K562 (cell line): ENCODE results near the gene EML6. TPM values are rescaled to one million over a fixed set of nuclear protein-coding genes. Genes with fewer than 3 reads are reported as not detected.

Experiments
- ATAC-seq: fragments of 200-7000 bp; cut with Tn5 transposase; 3 replicates; pipeline ENCODE4 v1.9.1; 2020; ENCODE audit warnings: moderate library complexity
- BruUV-seq: library from RNA; stranded (reverse); fragments of 400-500 nt; replicated peaks from 2 replicates; lab custom pipeline; 2021; lab: Mats Ljungman, UMichigan
- CTCF ChIA-PET: fragments of 300-600 bp; formaldehyde crosslinking; extraction: SDS; loops from one replicate; lab custom pipeline; 2021; ENCODE audit warnings: low intra/inter-chr PET ratio; lab: Yijun Ruan, JAX
- POLR2A ChIA-PET: fragments of 300-600, 350-650 bp; sonication (Branson Sonifier 250); formaldehyde crosslinking; extraction: SDS; loops from one replicate; lab custom pipeline; 2021; ENCODE audit warnings: antibody characterized with exemption, inconsistent platforms; lab: Yijun Ruan, JAX
- DNase-seq, 4 experiments: peaks; one replicate each; pipeline versions ENCODE4 v3.0.0 to v3.0.0-alpha.2; 2011 to 2018; ENCODE audit warnings: low spot score in 3 of 4, mixed read lengths in 3 of 4; ENCODE audit errors: extremely low read depth in 1 of 4
- FAIRE-seq: peaks from 2 replicates; lab custom pipeline; 2011; peaks lifted over from hg19 to GRCh38; lab: Jason Lieb, UNC
- H2AFZ ChIP-seq: 2 replicates; pipeline ENCODE4 v1.6.0; 2011; ENCODE audit warnings: low read depth, low read length, control low read depth, inconsistent platforms
- H3K27ac ChIP-seq: fragments of 200-600 bp; 3 replicates; pipeline ENCODE4 v1.8.0; 2011; ENCODE audit warnings: low read depth, mild to moderate bottlenecking, control low read depth, inconsistent platforms, low read length, moderate library complexity, mixed read lengths; ENCODE audit errors: extremely low read depth
- H3K27me3 ChIP-seq, 2 experiments: fragments of 300-600 bp in 1 of 2; 2 replicates in 1 of 2; 3 replicates in 1 of 2; pipeline versions ENCODE4 v1.6.0 to v1.8.0; 2011; ENCODE audit warnings: inconsistent platforms in 2 of 2, low read length in 2 of 2, mild to moderate bottlenecking in 1 of 2, mixed read lengths in 1 of 2, moderate library complexity in 1 of 2; ENCODE audit not compliant: control insufficient read depth in 2 of 2, insufficient read depth in 2 of 2
- H3K36me3 ChIP-seq: fragments of 300-600 bp; 3 replicates; pipeline ENCODE4 v1.8.0; 2011; ENCODE audit warnings: mild to moderate bottlenecking, low read length, inconsistent platforms; ENCODE audit not compliant: control insufficient read depth, insufficient read depth
- H3K4me1 ChIP-seq, 2 experiments: fragments of 200-600 bp in 1 of 2; replicated peaks in 1 of 2; 2 replicates in 1 of 2; 3 replicates in 1 of 2; pipeline versions ENCODE4 v1.5.1 to v1.8.0; 2011; ENCODE audit warnings: inconsistent platforms in 2 of 2, low read length in 2 of 2, mild to moderate bottlenecking in 1 of 2, mixed read lengths in 1 of 2, moderate library complexity in 1 of 2; ENCODE audit not compliant: control insufficient read depth in 2 of 2, insufficient read depth in 2 of 2
- H3K4me2 ChIP-seq: 2 replicates; pipeline ENCODE4 v1.6.1; 2011; ENCODE audit warnings: low read length, control low read depth, inconsistent platforms, mixed read lengths; ENCODE audit not compliant: insufficient read depth
- H3K4me3 ChIP-seq: fragments of 200-600 bp; sonication (generic), shearing (Covaris generic); 2 replicates; pipeline ENCODE4 v1.5.1; 2016; ENCODE audit warnings: control low read depth, inconsistent platforms
- H3K79me2 ChIP-seq: fragments of 200-600 bp; 3 replicates; pipeline ENCODE4 v1.8.0; 2011; ENCODE audit warnings: low read length, inconsistent platforms; ENCODE audit not compliant: control insufficient read depth, insufficient read depth
- H3K9ac ChIP-seq, 2 experiments: 2 replicates each; pipeline versions ENCODE4 v1.6.0 to v1.6.1; 2011; ENCODE audit warnings: low read depth in 2 of 2, low read length in 2 of 2, control low read depth in 1 of 2, inconsistent platforms in 1 of 2, mild to moderate bottlenecking in 1 of 2, mixed read lengths in 1 of 2; ENCODE audit not compliant: insufficient read depth in 1 of 2
- H3K9me1 ChIP-seq: one replicate; pipeline ENCODE4 v1.6.0; 2011; ENCODE audit warnings: inconsistent platforms, mild to moderate bottlenecking, low read length, moderate library complexity; ENCODE audit not compliant: control insufficient read depth, insufficient read depth
- H3K9me3 ChIP-seq: replicated peaks from 2 replicates; pipeline ENCODE4 v1.5.1; 2011; ENCODE audit warnings: low read depth, low read length, inconsistent platforms; ENCODE audit not compliant: control insufficient read depth, insufficient read depth
- H4K20me1 ChIP-seq: replicated peaks from 2 replicates; pipeline ENCODE4 v1.6.1; 2011; ENCODE audit warnings: low read length, inconsistent platforms, mixed read lengths; ENCODE audit not compliant: control insufficient read depth, insufficient read depth
- ARID3B ChIP-seq: fragments of 250-450 bp; sonication (Bioruptor Pico); IDR thresholded peaks from 2 replicates; pipeline ENCODE4 v1.4.0; 2020; ENCODE audit warnings: borderline replicate concordance
- ATF3 ChIP-seq, 2 experiments: fragments of 450-650 bp in 1 of 2; sonication (generic) in 1 of 2; formaldehyde crosslinking in 1 of 2; IDR thresholded peaks in 1 of 2; conservative IDR thresholded peaks in 1 of 2; 2 replicates each; pipeline versions ENCODE4 v1.6.1 to v1.8.1; 2016 to 2023; ENCODE audit warnings: mild to moderate bottlenecking in 2 of 2, moderate library complexity in 2 of 2, inconsistent platforms in 1 of 2, missing genetic modification reagents in 1 of 2
- CBX5 ChIP-seq: IDR thresholded peaks from 2 replicates; pipeline ENCODE4 v1.6.1; 2014; ENCODE audit warnings: low read depth, borderline replicate concordance
- CEBPB ChIP-seq: fragments of 450-650 bp; IDR thresholded peaks from 2 replicates; pipeline ENCODE4 v1.6.1; 2016; ENCODE audit warnings: missing genetic modification characterization, missing compliant biosample characterization
- CEBPG ChIP-seq, 3 experiments: fragments of 200-800 bp in 1 of 3; sonication (Bioruptor generic) in 1 of 3; sonication (generic) in 1 of 3; formaldehyde crosslinking in 1 of 3; IDR thresholded peaks in 2 of 3; conservative IDR thresholded peaks in 1 of 3; 2 replicates each; pipeline versions ENCODE4 v1.6.1 to v1.8.0; 2016 to 2022; ENCODE audit warnings: missing compliant biosample characterization in 2 of 3, missing genetic modification characterization in 2 of 3, mild to moderate bottlenecking in 1 of 3, missing genetic modification reagents in 1 of 3
- E2F4 ChIP-seq: sonication (generic); formaldehyde crosslinking; IDR thresholded peaks from 2 replicates; pipeline ENCODE4 v1.8.0; 2022; ENCODE audit warnings: mild to moderate bottlenecking, low read depth, missing genetic modification reagents
- EP300 ChIP-seq: IDR thresholded peaks from 2 replicates; pipeline ENCODE4 v1.6.1; 2012; ENCODE audit warnings: low read length, improper control_type of control experiment
- FOSL1 ChIP-seq: fragments of 200-800 bp; sonication (Bioruptor generic); conservative IDR thresholded peaks from 2 replicates; pipeline ENCODE4 v1.6.1; 2016; ENCODE audit warnings: missing genetic modification characterization, missing compliant biosample characterization
- HNRNPLL ChIP-seq: fragments of 200-400 bp; formaldehyde crosslinking; IDR thresholded peaks from 2 replicates; pipeline ENCODE4 v1.6.1; 2017; ENCODE audit warnings: low read length, low read depth, mild to moderate bottlenecking; ENCODE audit not compliant: poor library complexity, severe bottlenecking
- MED1 ChIP-seq: sonication (generic); formaldehyde crosslinking; IDR thresholded peaks from 2 replicates; pipeline ENCODE4 v1.8.1; 2023; ENCODE audit warnings: missing genetic modification reagents, borderline replicate concordance
- MEF2A ChIP-seq: IDR thresholded peaks from 2 replicates; pipeline ENCODE4 v1.6.1; 2011; ENCODE audit warnings: low read depth, mild to moderate bottlenecking, low read length, moderate library complexity; ENCODE audit not compliant: control insufficient read depth
- NFIC ChIP-seq: fragments of 450-650 bp; IDR thresholded peaks from 2 replicates; pipeline ENCODE4 v1.6.1; 2017; ENCODE audit warnings: mild to moderate bottlenecking, inconsistent platforms
- PHTF2 ChIP-seq: fragments of 250-450 bp; sonication (Bioruptor Pico); IDR thresholded peaks from 2 replicates; pipeline ENCODE4 v1.5.0; 2021; ENCODE audit warnings: mild to moderate bottlenecking
- PTRF ChIP-seq: fragments of 450-650 bp; IDR thresholded peaks from 2 replicates; pipeline ENCODE4 v1.6.1; 2016; ENCODE audit warnings: mild to moderate bottlenecking, missing genetic modification characterization, missing compliant biosample characterization
- SIRT6 ChIP-seq: IDR thresholded peaks from one replicate; pipeline ENCODE4 v1.6.1; 2012; ENCODE audit warnings: low read depth, mild to moderate bottlenecking, control low read depth, inconsistent platforms, low read length, moderate library complexity
- SMARCB1 ChIP-seq: IDR thresholded peaks from 2 replicates; pipeline ENCODE4 v1.6.1; 2011; ENCODE audit warnings: improper control_type of control experiment, low read depth; ENCODE audit not compliant: insufficient read length
- ZNF764 ChIP-seq: fragments of 250-450 bp; sonication (Bioruptor Pico); IDR thresholded peaks from 2 replicates; pipeline ENCODE4 v1.4.0; 2020; ENCODE audit warnings: low read depth, mild to moderate bottlenecking, moderate library complexity
- WGBS: fragments of 100-300 bp; shearing (Covaris generic); methylation state at CpG from one replicate; pipeline ENCODE4 v1.1.6; 2016; ENCODE audit warnings: low coverage, mixed read lengths; ENCODE audit not compliant: insufficient coverage; ENCODE audit errors: missing lambda C conversion rate; 5-methylcytosine and 5-hydroxymethylcytosine counted together
- in situ Hi-C: fragments of 300-500 bp; cut with MboI; formaldehyde crosslinking; loops from 4 replicates; pipeline ENCODE4 v1.15.0; 2018; ENCODE audit warnings: inconsistent platforms, mixed read lengths
- intact Hi-C: fragments of 100-400 bp; cut with micrococcal nuclease; formaldehyde crosslinking; loops from 2 replicates; pipeline ENCODE4 v1.14.2; 2022
- polyA plus RNA-seq, 8 experiments: library from polyadenylated mRNA; depleted of rRNA in 4 of 8; stranded (reverse) in 5 of 8; unstranded in 3 of 8; fragments of >200 nt; fragmentation: Nextera tagmentation in 2 of 8; fragmentation: Illumina TruSeq in 1 of 8; extraction: Ambion mirVana in 2 of 8; extraction: Trizol in 1 of 8; gene quantifications; 2 replicates each; pipeline versions ENCODE4 v1.2.1 to v1.2.3, GENCODE V29; 2011 to 2014; ENCODE audit warnings: inconsistent platforms in 1 of 8, missing spikeins in 1 of 8
- total RNA-seq, 7 experiments: library from RNA; depleted of rRNA in 6 of 7; stranded (reverse); fragments of >200 nt in 6 of 7; fragmentation: Illumina TruSeq in 2 of 7; extraction: Trizol in 2 of 7; gene quantifications; 2 replicates each; pipeline versions ENCODE4 v1.2.1 to v1.2.3, GENCODE V29; 2011 to 2021; ENCODE audit warnings: low replicate concordance in 1 of 7

Gene EML6
- total and polyA plus RNA-seq, 9 of the 15 experiments (the other 6 are each of a cell fraction or from before 2014, with no cell fraction given) = 0.07 to 0.56 (median 0.25) TPM

GRCh38 chr2:54864727-54865126 is 141.3 kb downstream of the EML6 start:
- ATAC-seq (no peak), DNase-seq (no peak), FAIRE-seq (no peak)
- H4K20me1 ChIP-seq = no peaks in the 10 kb centered on the region
- no peaks in the 10 kb centered on the region for H3K9me3 ChIP-seq
- no TSS peak for BruUV-seq
- no peak overlapping the region for H3K4me3 ChIP-seq
- intact Hi-C loops (no loop called here), in situ Hi-C loops (no loop called here)
- WGBS = 3% methylated on average over 5 of the region's 5 CpGs
- no peak overlapping the region for H3K27ac ChIP-seq
- H3K79me2 ChIP-seq = no peaks in the 10 kb centered on the region
- H2AFZ ChIP-seq = no peak overlapping the region
- no peaks in the 10 kb centered on the region for H3K36me3 ChIP-seq
- peaks cover 10% of the 10 kb centered on the region in 2 experiments; a peak in 4 of 5 replicates for H3K27me3 ChIP-seq
- no peak overlapping the region for H3K4me2 ChIP-seq
- ChIA-PET CTCF (no interaction called here), POLR2A (interaction anchor here (0.5 kb wide), 1 partner anchor 908 kb away, joined by 3 read pairs; no protein-coding TSS in a partner anchor)
- no peaks in the 10 kb centered on the region for H3K9me1 ChIP-seq
- no peak overlapping the region for H3K9ac ChIP-seq
- H3K4me1 ChIP-seq = no peaks in the 10 kb centered on the region
- TF ChIP-seq EP300 = no peak
- TF ChIP-seq MED1 (CRISPR knock-in tag) = no peak
- TF ChIP-seq E2F4 (CRISPR knock-in tag) = no peak
- TF ChIP-seq NFIC = no peak
- peak; percentile 25; the same call in 1 of the 2 replicates for TF ChIP-seq ATF3 (IDR thresholded peaks at IDR 0.05)
- no peak for TF ChIP-seq ATF3 (CRISPR knock-in tag; conservative IDR thresholded peaks at IDR 0.05)
- no peak for TF ChIP-seq ZNF764
- no peak for TF ChIP-seq FOSL1
- no peak for TF ChIP-seq CBX5
- no peak for TF ChIP-seq ARID3B
- peak; percentile 81 for TF ChIP-seq CEBPB (tag)
- no peak for TF ChIP-seq MEF2A
- no peak for TF ChIP-seq SIRT6
- no peak for TF ChIP-seq HNRNPLL
- TF ChIP-seq PTRF (tag) = no peak
- no peak for TF ChIP-seq SMARCB1
- TF ChIP-seq PHTF2 (CRISPR knock-in tag) = no peak
- TF ChIP-seq CEBPG (CRISPR knock-in tag; IDR thresholded peaks at IDR 0.05) = no peak
- peak; percentile 37 to 77; a peak in 3 of 4 replicates for TF ChIP-seq CEBPG (tag; conservative IDR thresholded peaks at IDR 0.05 in 1 of 2, IDR thresholded peaks at IDR 0.05 in 1 of 2)
